HG03342 (cell line): ENCODE results near the gene HOXA6.
A peak's percentile ranks its signal among the peaks of the same experiment; 100 is the strongest.

Source experiments
- ATAC-seq: cut with Tn5 transposase; IDR thresholded peaks from one replicate; pipeline ENCODE4 v1.9.1; 2021; ENCODE audit warnings: mild to moderate bottlenecking, moderate library complexity; ENCODE audit not compliant: unreplicated experiment

Gene HOXA6

GRCh38 chr7:27152816-27153442 is 5.4 kb upstream of the HOXA6 start:
- no peak for ATAC-seq

GRCh38 chr7:27151931-27152815 is 4.6 kb upstream of the HOXA6 start, which contains the start of gene HOXA3:
TSS of gene HOXA3 (minus strand) at chr7:27152583. CDS start at chr7:27110640, 41,943 bp downstream.
- no peak for ATAC-seq

GRCh38 chr7:27151341-27151930 is 3.9 kb upstream of the HOXA6 start:
- ATAC-seq, result no peak

- ATAC-seq, result peak; percentile 71
Observed at GRCh38 chr7:27150568-27151340, 3.2 kb upstream of the HOXA6 start.

GRCh38 chr7:27149842-27150567 is 2.4 kb upstream of the HOXA6 start:
- ATAC-seq, result no peak

GRCh38 chr7:27148756-27149641 is 1.4 kb upstream of the HOXA6 start:
- ATAC-seq, result no peak

- ATAC-seq, result no peak
Observed at GRCh38 chr7:27148031-27148755, 619 bp upstream of the HOXA6 start.

- no peak for ATAC-seq
Observed at GRCh38 chr7:27146491-27147198, 929 bp downstream of the HOXA6 start.

- ATAC-seq, result no peak
Observed at GRCh38 chr7:27145914-27146412, 1.6 kb downstream of the HOXA6 start.

GRCh38 chr7:27145165-27145913 is 2.2 kb downstream of the HOXA6 start:
- no peak for ATAC-seq

- ATAC-seq, result no peak
Observed at GRCh38 chr7:27144781-27145164, 2.8 kb downstream of the HOXA6 start.

- no peak for ATAC-seq
Observed at GRCh38 chr7:27143950-27144780, 3.4 kb downstream of the HOXA6 start.

- no peak for ATAC-seq
Observed at GRCh38 chr7:27143023-27143949, 4.3 kb downstream of the HOXA6 start, which contains the start of gene HOXA5. TSS of gene HOXA5 (minus strand) at chr7:27143681. CDS start at chr7:27143607, 74 bp downstream.

- ATAC-seq, result no peak
Observed at GRCh38 chr7:27142580-27143022, 5.0 kb downstream of the HOXA6 start.

- no peak for ATAC-seq
Observed at GRCh38 chr7:27141923-27142579, 5.5 kb downstream of the HOXA6 start.
